Measurements from ENCODE around the gene NKD2. TPM values are rescaled to one million over a fixed set of nuclear protein-coding genes. Genes with fewer than 3 reads are reported as not detected.

NKD2 gene
- total and polyA plus RNA-seq, 2 experiments from 2014 or later, result not detected

DNA sequence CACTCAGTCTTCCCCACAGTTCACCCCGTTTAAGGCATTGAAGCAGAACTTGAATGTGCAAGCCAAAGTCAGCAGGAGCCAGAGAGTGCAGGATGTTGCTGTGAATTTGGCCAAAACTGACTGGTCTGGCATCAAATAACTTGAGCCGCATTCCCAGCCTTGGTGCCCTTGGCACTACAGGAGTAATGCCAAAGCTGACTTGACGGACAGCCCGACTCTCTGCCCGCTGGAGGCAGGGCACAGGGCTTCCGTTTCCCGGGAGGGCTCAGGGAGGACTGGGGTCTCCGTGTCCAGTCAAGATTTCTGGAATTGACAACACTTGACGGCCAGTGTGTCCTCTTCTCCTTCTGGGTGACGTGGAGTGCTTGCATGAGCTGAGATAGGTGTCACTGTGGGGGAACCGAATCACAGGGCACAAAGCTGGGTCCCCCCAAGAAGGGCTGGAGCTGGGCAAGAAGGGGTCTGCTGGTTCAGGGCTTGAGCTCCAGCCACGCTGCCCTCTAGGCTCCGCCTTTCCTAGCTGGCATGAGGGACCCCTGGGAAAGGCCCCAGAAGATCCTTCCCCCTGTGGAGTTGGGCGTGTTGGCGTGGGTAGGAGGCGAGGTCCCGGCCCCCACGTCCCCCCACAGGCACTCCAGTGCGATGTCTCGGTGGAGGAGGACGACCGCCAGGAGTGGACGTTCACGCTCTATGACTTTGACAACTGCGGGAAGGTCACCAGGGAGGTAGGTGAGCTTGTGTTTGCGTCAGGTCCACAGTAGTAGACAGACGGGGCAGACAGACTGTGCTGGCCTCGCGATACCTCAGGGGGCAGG lies 25.2 kb downstream of the NKD2 start:
- H3K4me3 ChIP-seq, result no peak overlapping the region
- H3K79me2 ChIP-seq (ENCODE audit: insufficient read depth), result no peaks in the 10 kb centered on the region
- H3K27me3 ChIP-seq (replicated peaks; ENCODE audit: insufficient read depth), result no peaks in the 10 kb centered on the region
- H4K20me1 ChIP-seq (ENCODE audit: insufficient read depth), result no peaks in the 10 kb centered on the region
- DNase-seq, result no peak
- 67 to 70% methylated on average over 29 of the region's 29 CpGs for WGBS, 2 experiments (ENCODE audit: low coverage in 1 of 2, low lambda C conversion rate in 2 of 2, missing lambda C conversion rate in 2 of 2)
- no peaks in the 10 kb centered on the region for H3K9me2 ChIP-seq (ENCODE audit: insufficient read depth)
- no peak for TF ChIP-seq EZH2 (IDR thresholded peaks at IDR 0.05; ENCODE audit: insufficient read depth, poor library complexity, severe bottlenecking)
- TF ChIP-seq EZH2phosphoT487 (IDR thresholded peaks at IDR 0.05; ENCODE audit: insufficient read depth, low read depth), result no peak
- in situ Hi-C loops (cut with MboI), result no loop called here
- no peak overlapping the region for H3K4me2 ChIP-seq (ENCODE audit: unreplicated experiment)
- no peaks in the 10 kb centered on the region for H3K36me3 ChIP-seq (ENCODE audit: low read depth)
- H3K9me3 ChIP-seq (ENCODE audit: low read depth), result no peaks in the 10 kb centered on the region
- H3K27ac ChIP-seq, result no peak overlapping the region
- no peak overlapping the region for H2AFZ ChIP-seq
- no peak overlapping the region for H3K9ac ChIP-seq
- H3K4me1 ChIP-seq (ENCODE audit: insufficient read depth), result no peaks in the 10 kb centered on the region
- no peaks in the 10 kb centered on the region for H3F3A ChIP-seq (ENCODE audit: insufficient read depth)

GRCh38 chr5:1034421-1034905 lies 25.9 kb downstream of the NKD2 start:
- no peak for TF ChIP-seq EZH2phosphoT487 (IDR thresholded peaks at IDR 0.05; ENCODE audit: insufficient read depth, low read depth)
- no peak overlapping the region for H3K9ac ChIP-seq
- H2AFZ ChIP-seq, result no peak overlapping the region
- in situ Hi-C loops (cut with MboI), result no loop called here
- no peaks in the 10 kb centered on the region for H3K79me2 ChIP-seq (ENCODE audit: insufficient read depth)
- 85 to 88% methylated on average over 16 to 17 of the region's 17 CpGs for WGBS, 2 experiments (ENCODE audit: low coverage in 1 of 2, low lambda C conversion rate in 2 of 2, missing lambda C conversion rate in 2 of 2)
- H4K20me1 ChIP-seq (ENCODE audit: insufficient read depth), result no peaks in the 10 kb centered on the region
- no peaks in the 10 kb centered on the region for H3K9me2 ChIP-seq (ENCODE audit: insufficient read depth)
- no peaks in the 10 kb centered on the region for H3K27me3 ChIP-seq (replicated peaks; ENCODE audit: insufficient read depth)
- H3F3A ChIP-seq (ENCODE audit: insufficient read depth), result no peaks in the 10 kb centered on the region
- no peaks in the 10 kb centered on the region for H3K36me3 ChIP-seq (ENCODE audit: low read depth)
- no peak overlapping the region for H3K4me2 ChIP-seq (ENCODE audit: unreplicated experiment)
- no peaks in the 10 kb centered on the region for H3K9me3 ChIP-seq (ENCODE audit: low read depth)
- no peak overlapping the region for H3K27ac ChIP-seq
- no peaks in the 10 kb centered on the region for H3K4me1 ChIP-seq (ENCODE audit: insufficient read depth)
- H3K4me3 ChIP-seq, result no peak overlapping the region
- DNase-seq, result no peak

DNA sequence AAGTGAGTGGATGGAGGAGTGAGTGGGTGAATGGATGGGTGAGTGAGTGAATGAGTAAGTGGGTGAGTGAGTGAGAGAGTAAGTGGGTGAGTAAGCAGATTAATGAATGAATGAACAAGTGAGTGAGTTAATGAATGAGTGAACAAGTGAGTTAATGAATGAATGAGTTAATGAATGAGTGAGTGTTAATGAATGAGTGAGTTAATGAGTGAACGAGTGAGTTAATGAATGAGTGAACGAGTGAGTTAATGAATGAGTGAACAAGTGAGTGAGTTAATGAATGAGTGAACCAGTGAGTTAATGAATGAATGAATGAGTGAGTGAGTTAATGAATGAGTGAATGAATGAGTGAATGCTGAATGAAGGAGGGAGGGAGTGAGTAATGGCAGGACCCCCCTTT lies 26.4 kb downstream of the NKD2 start:
- DNase-seq, result no peak
- Histone ChIP-seq H3K79me2 (ENCODE audit: insufficient read depth) (no peaks in the 10 kb centered on the region), H3K4me3 (no peak overlapping the region), H3F3A (ENCODE audit: insufficient read depth) (no peaks in the 10 kb centered on the region), H3K27ac (no peak overlapping the region), H3K36me3 (ENCODE audit: low read depth) (no peaks in the 10 kb centered on the region), H3K4me1 (ENCODE audit: insufficient read depth) (no peaks in the 10 kb centered on the region), H3K9ac (no peak overlapping the region), H3K27me3 (replicated peaks; ENCODE audit: insufficient read depth) (no peaks in the 10 kb centered on the region), H3K9me3 (ENCODE audit: low read depth) (no peaks in the 10 kb centered on the region), H3K9me2 (ENCODE audit: insufficient read depth) (no peaks in the 10 kb centered on the region), H3K4me2 (ENCODE audit: unreplicated experiment) (no peak overlapping the region), H4K20me1 (ENCODE audit: insufficient read depth) (no peaks in the 10 kb centered on the region), H2AFZ (no peak overlapping the region)
- TF ChIP-seq EZH2phosphoT487 (IDR thresholded peaks at IDR 0.05; ENCODE audit: insufficient read depth, low read depth) (no peak), EZH2 (IDR thresholded peaks at IDR 0.05; ENCODE audit: insufficient read depth, poor library complexity, severe bottlenecking) (no peak)
- in situ Hi-C loops (cut with MboI), result no loop called here
- 65 to 72% methylated on average over 2 of the region's 2 CpGs for WGBS, 2 experiments (ENCODE audit: low coverage in 1 of 2, low lambda C conversion rate in 2 of 2, missing lambda C conversion rate in 2 of 2)

DNA sequence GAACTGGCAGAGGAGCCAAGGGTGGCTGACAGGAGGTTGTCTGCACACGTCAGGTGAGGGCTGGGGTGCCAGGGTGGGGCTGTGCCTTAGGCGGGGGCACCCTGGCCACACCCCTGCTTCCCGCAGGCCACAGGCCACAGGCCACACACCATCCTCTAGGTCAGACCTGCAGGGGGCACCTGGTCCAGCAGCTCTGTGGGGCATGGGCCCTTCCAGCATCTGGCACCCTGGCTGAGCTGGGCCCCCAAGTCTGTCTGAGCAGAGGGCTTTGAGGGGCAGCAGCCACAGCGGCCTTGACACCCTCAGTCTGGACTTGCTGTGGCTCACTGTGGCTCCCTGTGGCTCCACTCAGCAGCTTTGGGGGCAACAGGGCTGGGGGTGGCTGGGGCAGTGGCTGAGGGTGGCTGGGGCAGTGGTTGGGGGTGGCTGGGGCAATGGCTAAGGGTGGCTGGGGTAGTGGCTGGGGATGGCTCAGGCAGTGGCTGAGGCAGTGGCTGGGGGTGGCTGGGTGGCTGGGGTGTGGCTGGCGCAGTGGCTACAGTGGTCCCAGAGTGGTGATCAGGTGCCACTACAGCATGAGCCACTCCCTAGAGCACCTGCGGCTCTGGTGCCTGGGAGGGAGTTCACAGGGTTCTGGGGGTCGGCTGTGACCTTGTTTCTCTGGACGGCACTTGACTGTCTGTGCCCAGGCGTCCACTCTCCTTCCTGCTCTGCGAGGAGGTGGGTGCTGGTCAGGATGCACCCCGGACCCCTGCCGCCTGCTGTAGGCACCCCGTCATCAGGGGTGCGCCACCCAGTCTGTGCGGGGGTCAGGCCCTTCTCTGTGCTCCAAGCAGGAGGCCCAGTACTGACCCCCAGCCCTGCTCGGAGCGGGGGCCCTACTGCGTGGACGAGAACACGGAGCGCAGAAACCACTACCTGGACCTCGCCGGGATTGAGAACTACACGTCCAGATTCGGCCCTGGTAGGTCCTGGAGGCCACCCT lies 27.1 kb downstream of the NKD2 start:
- H3K27ac ChIP-seq, result no peak overlapping the region
- no peaks in the 10 kb centered on the region for H3K9me2 ChIP-seq (ENCODE audit: insufficient read depth)
- no peak overlapping the region for H3K4me3 ChIP-seq
- no peak for DNase-seq
- H3K9ac ChIP-seq, result no peak overlapping the region
- H3K4me2 ChIP-seq (ENCODE audit: unreplicated experiment), result no peak overlapping the region
- no peak overlapping the region for H2AFZ ChIP-seq
- no peaks in the 10 kb centered on the region for H3F3A ChIP-seq (ENCODE audit: insufficient read depth)
- in situ Hi-C loops (cut with MboI), result no loop called here
- no peaks in the 10 kb centered on the region for H4K20me1 ChIP-seq (ENCODE audit: insufficient read depth)
- no peaks in the 10 kb centered on the region for H3K36me3 ChIP-seq (ENCODE audit: low read depth)
- no peaks in the 10 kb centered on the region for H3K9me3 ChIP-seq (ENCODE audit: low read depth)
- no peaks in the 10 kb centered on the region for H3K27me3 ChIP-seq (replicated peaks; ENCODE audit: insufficient read depth)
- WGBS, 2 experiments (ENCODE audit: low coverage in 1 of 2, low lambda C conversion rate in 2 of 2, missing lambda C conversion rate in 2 of 2), result 78 to 79% methylated on average over 16 to 25 of the region's 25 CpGs
- no peaks in the 10 kb centered on the region for H3K79me2 ChIP-seq (ENCODE audit: insufficient read depth)
- TF ChIP-seq EZH2phosphoT487 (IDR thresholded peaks at IDR 0.05; ENCODE audit: insufficient read depth, low read depth) (no peak), EZH2 (IDR thresholded peaks at IDR 0.05; ENCODE audit: insufficient read depth, poor library complexity, severe bottlenecking) (no peak)
- H3K4me1 ChIP-seq (ENCODE audit: insufficient read depth), result no peaks in the 10 kb centered on the region
